Measurements from ENCODE around the gene OGFR. TPM values are rescaled to one million over a fixed set of nuclear protein-coding genes. Genes with fewer than 3 reads are reported as not detected.

Gene OGFR
- total RNA-seq, 1 donor from 2014 or later = 74.6 TPM

DNA sequence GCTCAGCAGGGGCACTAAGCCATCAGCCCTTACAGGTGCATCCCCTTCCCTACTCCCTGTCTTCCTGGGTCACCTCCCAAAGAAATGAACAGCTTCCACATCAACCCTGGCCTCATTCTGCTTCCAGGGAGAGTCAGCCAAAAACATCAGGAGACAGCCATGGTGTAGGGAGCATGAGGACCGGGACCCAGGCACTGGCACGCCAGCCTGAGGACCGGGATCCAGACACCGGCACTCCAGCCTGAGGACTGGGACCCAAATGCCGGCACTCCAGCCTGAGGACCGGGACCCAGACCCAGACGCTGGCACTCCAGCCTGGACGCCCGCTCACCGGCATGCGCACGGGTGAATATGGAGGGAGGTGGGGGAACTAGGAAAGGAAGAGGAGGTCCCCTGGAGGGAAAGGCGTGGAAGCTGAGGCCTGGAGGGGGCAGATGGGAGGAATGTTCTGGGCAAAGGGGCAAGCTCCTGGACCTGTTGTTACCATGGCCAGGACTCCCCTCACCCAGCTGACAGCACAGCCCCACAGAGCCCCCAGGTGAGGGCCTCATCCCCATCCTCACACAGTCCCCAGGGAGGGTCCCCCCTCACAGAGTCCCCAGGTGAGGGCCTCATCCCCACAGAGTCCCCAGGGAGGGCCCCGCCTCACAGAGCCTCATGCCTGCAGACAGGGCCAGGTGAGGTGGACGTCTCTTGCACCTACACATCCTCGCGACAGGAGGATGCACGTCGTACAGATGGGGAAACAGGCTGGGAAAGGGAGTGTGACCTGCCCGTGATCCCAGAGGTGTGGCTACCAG lies 34.3 kb upstream of the OGFR start:
- intact Hi-C loops (cut with micrococcal nuclease) = no loop called here
- DNase-seq (no peak), ATAC-seq (ENCODE audit: low read depth) (no peak)
- H3K27ac Mint-ChIP-seq = no peak overlapping the region
- no peak overlapping the region for H3K4me3 Mint-ChIP-seq
- no peaks in the 10 kb centered on the region for H3K9me3 Mint-ChIP-seq
- ChIA-PET CTCF (interaction anchor here (0.9 kb wide), 1 partner anchor 17 kb away, joined by 3 read pairs; no protein-coding TSS in a partner anchor), POLR2A (no interaction called here)
- peaks cover 1% of the 10 kb centered on the region for H3K27me3 Mint-ChIP-seq
- H3K36me3 Mint-ChIP-seq (ENCODE audit: low read depth) = no peaks in the 10 kb centered on the region
- H3K4me1 Mint-ChIP-seq = peaks cover 4% of the 10 kb centered on the region
- TF ChIP-seq, protein P1, sequence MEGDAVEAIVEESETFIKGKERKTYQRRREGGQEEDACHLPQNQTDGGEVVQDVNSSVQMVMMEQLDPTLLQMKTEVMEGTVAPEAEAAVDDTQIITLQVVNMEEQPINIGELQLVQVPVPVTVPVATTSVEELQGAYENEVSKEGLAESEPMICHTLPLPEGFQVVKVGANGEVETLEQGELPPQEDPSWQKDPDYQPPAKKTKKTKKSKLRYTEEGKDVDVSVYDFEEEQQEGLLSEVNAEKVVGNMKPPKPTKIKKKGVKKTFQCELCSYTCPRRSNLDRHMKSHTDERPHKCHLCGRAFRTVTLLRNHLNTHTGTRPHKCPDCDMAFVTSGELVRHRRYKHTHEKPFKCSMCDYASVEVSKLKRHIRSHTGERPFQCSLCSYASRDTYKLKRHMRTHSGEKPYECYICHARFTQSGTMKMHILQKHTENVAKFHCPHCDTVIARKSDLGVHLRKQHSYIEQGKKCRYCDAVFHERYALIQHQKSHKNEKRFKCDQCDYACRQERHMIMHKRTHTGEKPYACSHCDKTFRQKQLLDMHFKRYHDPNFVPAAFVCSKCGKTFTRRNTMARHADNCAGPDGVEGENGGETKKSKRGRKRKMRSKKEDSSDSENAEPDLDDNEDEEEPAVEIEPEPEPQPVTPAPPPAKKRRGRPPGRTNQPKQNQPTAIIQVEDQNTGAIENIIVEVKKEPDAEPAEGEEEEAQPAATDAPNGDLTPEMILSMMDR (IDR thresholded peaks at IDR 0.05) = no peak

DNA sequence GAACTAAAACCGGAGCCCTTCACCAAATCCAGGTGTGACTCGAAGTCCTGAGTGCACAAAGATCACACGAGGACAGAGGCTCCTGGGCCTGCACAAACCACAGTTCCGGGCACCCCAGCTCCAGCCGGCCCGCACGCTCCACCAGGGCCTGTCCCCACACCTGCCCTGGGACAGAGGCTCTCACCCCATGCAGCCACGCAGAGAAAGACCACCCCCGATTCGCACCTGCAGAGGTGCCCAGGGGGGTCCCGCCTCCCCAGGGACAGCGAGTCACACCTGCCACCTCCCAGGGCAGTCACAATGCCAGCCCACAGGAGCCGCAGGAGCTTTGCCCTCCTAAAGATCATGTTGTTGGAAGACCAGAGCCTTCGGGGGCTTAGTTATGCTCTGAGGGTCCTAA lies 33.7 kb upstream of the OGFR start:
- intact Hi-C loops (cut with micrococcal nuclease) = no loop called here
- H3K36me3 Mint-ChIP-seq (ENCODE audit: low read depth) = no peaks in the 10 kb centered on the region
- CTCF ChIA-PET = interaction anchor here (0.9 kb wide), 1 partner anchor 17 kb away, joined by 3 read pairs; no protein-coding TSS in a partner anchor
- TF ChIP-seq, protein P1 (IDR thresholded peaks at IDR 0.05) = no peak
- H3K4me3 Mint-ChIP-seq = no peak overlapping the region
- DNase-seq = no peak
- H3K27ac Mint-ChIP-seq = no peak overlapping the region
- H3K27me3 Mint-ChIP-seq = peaks cover 1% of the 10 kb centered on the region
- peaks cover 9% of the 10 kb centered on the region for H3K4me1 Mint-ChIP-seq
- no peaks in the 10 kb centered on the region for H3K9me3 Mint-ChIP-seq
- POLR2A ChIA-PET = no interaction called here
- no peak for ATAC-seq (ENCODE audit: low read depth)

DNA sequence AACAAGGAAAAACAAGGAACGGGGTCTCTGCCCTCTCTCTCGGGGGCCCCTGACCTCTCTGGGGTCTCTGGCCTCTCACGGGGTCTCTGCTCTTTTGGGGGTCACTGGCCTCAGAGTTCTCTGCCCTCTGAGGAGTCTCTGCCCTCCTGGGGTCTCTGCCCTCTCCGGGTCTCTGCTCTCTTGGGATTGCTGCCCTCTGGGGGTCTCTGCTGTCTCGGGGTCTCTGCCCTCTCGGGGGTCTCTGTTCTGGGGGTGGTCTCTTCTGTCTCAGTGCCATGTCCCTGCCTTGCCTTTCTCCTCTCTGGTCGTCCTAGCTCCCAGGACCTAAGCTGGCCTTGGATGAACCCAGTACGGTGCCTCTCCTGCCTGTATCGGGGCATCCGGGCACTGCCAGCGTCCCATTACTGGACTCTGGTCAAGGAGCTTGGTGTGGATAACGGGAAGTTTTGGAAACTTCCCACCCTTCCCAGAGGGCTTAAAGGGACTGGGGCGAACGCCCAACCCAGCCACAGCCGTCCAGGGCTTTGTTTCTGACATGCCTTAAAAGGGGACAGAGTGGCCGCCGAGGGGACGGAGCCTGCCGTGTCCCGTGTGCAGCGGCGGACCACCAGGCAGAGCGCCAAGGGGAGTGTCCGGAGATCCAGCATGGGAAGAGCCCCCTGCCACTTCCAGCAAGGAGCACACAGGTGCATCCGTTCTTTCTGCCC lies 33.1 kb upstream of the OGFR start:
- H3K27ac Mint-ChIP-seq = no peak overlapping the region
- TF ChIP-seq, protein P1 (IDR thresholded peaks at IDR 0.05) = no peak
- CTCF ChIA-PET = interaction anchor here (0.9 kb wide), 1 partner anchor 16 kb away, joined by 3 read pairs; no protein-coding TSS in a partner anchor
- H3K4me3 Mint-ChIP-seq = no peak overlapping the region
- H3K9me3 Mint-ChIP-seq = no peaks in the 10 kb centered on the region
- no peak for DNase-seq
- H3K27me3 Mint-ChIP-seq = peaks cover 1% of the 10 kb centered on the region
- no peaks in the 10 kb centered on the region for H3K36me3 Mint-ChIP-seq (ENCODE audit: low read depth)
- peaks cover 14% of the 10 kb centered on the region for H3K4me1 Mint-ChIP-seq
- intact Hi-C loops (cut with micrococcal nuclease) = no loop called here
- POLR2A ChIA-PET = no interaction called here
- no peak for ATAC-seq (ENCODE audit: low read depth)

DNA sequence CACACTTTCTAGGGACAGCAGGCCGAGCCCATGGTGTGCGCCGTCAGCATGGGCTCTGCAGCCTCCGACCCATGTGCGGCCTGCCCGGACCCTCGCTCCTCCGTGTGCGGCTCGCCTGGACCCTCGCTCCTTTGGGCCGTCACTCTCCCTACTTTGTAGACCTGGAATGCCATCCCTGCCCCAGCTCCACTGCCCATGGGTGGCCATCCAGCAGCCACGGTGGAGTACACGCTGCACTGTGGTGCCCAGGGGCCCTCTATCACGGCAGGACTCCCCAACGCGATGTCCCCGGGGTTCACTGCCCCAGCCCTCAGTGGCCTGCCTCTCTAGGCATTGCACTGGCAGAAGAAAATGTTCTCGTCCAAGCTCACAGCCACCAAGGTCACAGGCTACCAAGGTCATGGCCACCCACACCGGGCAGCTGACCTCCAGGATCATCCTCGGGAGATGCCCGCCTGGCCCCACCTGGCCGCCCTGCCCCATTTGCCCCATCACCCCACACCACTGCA lies 32.5 kb upstream of the OGFR start:
- intact Hi-C loops (cut with micrococcal nuclease) = no loop called here
- Mint-ChIP-seq H3K4me1 (peaks cover 21% of the 10 kb centered on the region), H3K36me3 (ENCODE audit: low read depth) (no peaks in the 10 kb centered on the region), H3K27ac (no peak overlapping the region), H3K9me3 (no peaks in the 10 kb centered on the region), H3K4me3 (no peak overlapping the region), H3K27me3 (peaks cover under 1% of the 10 kb centered on the region)
- POLR2A ChIA-PET = no interaction called here
- ATAC-seq (ENCODE audit: low read depth) (no peak), DNase-seq (no peak)
- CTCF ChIA-PET = no interaction called here
- TF ChIP-seq, protein P1 (IDR thresholded peaks at IDR 0.05) = no peak

DNA sequence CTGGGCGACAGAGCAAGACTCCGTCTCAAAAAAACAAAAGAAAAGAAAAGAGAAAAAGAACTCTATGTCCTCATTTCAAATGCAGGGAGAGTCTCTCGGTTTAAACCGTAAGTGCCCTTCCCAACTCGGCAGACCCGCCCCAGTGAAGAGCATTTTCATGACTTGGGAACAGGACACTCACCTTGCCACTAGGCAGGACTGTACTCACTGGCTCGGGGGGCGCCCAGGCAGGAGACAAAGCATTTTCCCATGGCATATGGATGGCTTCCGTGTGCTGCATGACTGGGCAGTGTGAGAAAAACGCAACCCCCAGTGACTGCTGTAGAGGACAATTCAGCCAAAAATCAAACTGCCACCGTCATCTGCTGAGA lies 32.0 kb upstream of the OGFR start:
- DNase-seq (no peak), ATAC-seq (ENCODE audit: low read depth) (no peak)
- H3K27me3 Mint-ChIP-seq = no peaks in the 10 kb centered on the region
- peaks cover 22% of the 10 kb centered on the region for H3K4me1 Mint-ChIP-seq
- intact Hi-C loops (cut with micrococcal nuclease) = no loop called here
- H3K36me3 Mint-ChIP-seq (ENCODE audit: low read depth) = no peaks in the 10 kb centered on the region
- no peak overlapping the region for H3K4me3 Mint-ChIP-seq
- ChIA-PET CTCF (no interaction called here), POLR2A (no interaction called here)
- no peaks in the 10 kb centered on the region for H3K9me3 Mint-ChIP-seq
- TF ChIP-seq, protein P1 (IDR thresholded peaks at IDR 0.05) = no peak
- no peak overlapping the region for H3K27ac Mint-ChIP-seq

Measured in activated B cell treated with CpG ODN at 0.5 μM for 24 hours (primary cell).